ENCODE data around the gene DNPEP. TPM values are rescaled to one million over a fixed set of nuclear protein-coding genes. Genes with fewer than 3 reads are reported as not detected.

The DNPEP gene
- total RNA-seq, 1 experiment from 2014 or later, result 69.2 TPM

GRCh38 chr2:219428469-219428868, 40.8 kb upstream of the DNPEP start:
- DNase-seq (ENCODE audit: low spot score), result no peak
- no peak overlapping the region for H3K4me3 ChIP-seq (ENCODE audit: low read depth, low read length, poor library complexity, severe bottlenecking)
- H3K9me3 ChIP-seq (ENCODE audit: low read depth, low read length, poor library complexity, severe bottlenecking), result no peaks in the 10 kb centered on the region
- BruUV-seq (replicated peaks), result no TSS peak
- ChIA-PET POLR2A (ENCODE audit: low non-redundant PET) (no interaction called here), CTCF (no interaction called here)
- intact Hi-C loops (cut with micrococcal nuclease; ENCODE audit: unreplicated experiment), result no loop called here
- H3K4me1 ChIP-seq (ENCODE audit: insufficient read depth, low read length, poor library complexity, severe bottlenecking), result peaks cover 4% of the 10 kb centered on the region
- H3K27ac ChIP-seq (ENCODE audit: low read depth, low read length, poor library complexity, severe bottlenecking), result no peak overlapping the region
- H3K36me3 ChIP-seq (ENCODE audit: insufficient read depth, low read length, poor library complexity, severe bottlenecking), result no peaks in the 10 kb centered on the region
- H3K27me3 ChIP-seq (replicated peaks; ENCODE audit: insufficient read depth, low read depth, low read length, poor library complexity), result no peaks in the 10 kb centered on the region
- no peak for TF ChIP-seq CTCF (conservative IDR thresholded peaks at IDR 0.05; ENCODE audit: low read depth, low read length)
- no peak for TF ChIP-seq EZH2 (IDR thresholded peaks at IDR 0.05; ENCODE audit: borderline replicate concordance, low read depth, low read length, poor library complexity, severe bottlenecking)

GRCh38 chr2:219426534-219427136, 38.9 kb upstream of the DNPEP start:
- no peaks in the 10 kb centered on the region for H3K36me3 ChIP-seq (ENCODE audit: insufficient read depth, low read length, poor library complexity, severe bottlenecking)
- intact Hi-C loops (cut with micrococcal nuclease; ENCODE audit: unreplicated experiment), result no loop called here
- POLR2A ChIA-PET (ENCODE audit: low non-redundant PET), result no interaction called here
- no peak for TF ChIP-seq CTCF (conservative IDR thresholded peaks at IDR 0.05; ENCODE audit: low read depth, low read length)
- TF ChIP-seq EZH2 (IDR thresholded peaks at IDR 0.05; ENCODE audit: borderline replicate concordance, low read depth, low read length, poor library complexity, severe bottlenecking), result no peak
- no peaks in the 10 kb centered on the region for H3K9me3 ChIP-seq (ENCODE audit: low read depth, low read length, poor library complexity, severe bottlenecking)
- H3K4me1 ChIP-seq (ENCODE audit: insufficient read depth, low read length, poor library complexity, severe bottlenecking), result peaks cover 4% of the 10 kb centered on the region
- CTCF ChIA-PET, result no interaction called here
- no peak overlapping the region for H3K27ac ChIP-seq (ENCODE audit: low read depth, low read length, poor library complexity, severe bottlenecking)
- no peak overlapping the region for H3K4me3 ChIP-seq (ENCODE audit: low read depth, low read length, poor library complexity, severe bottlenecking)
- DNase-seq (ENCODE audit: low spot score), result no peak
- no peaks in the 10 kb centered on the region for H3K27me3 ChIP-seq (replicated peaks; ENCODE audit: insufficient read depth, low read depth, low read length, poor library complexity)
- no TSS peak for BruUV-seq (replicated peaks)

GRCh38 chr2:219426068-219426443, 38.3 kb upstream of the DNPEP start:
- no peak for TF ChIP-seq CTCF (conservative IDR thresholded peaks at IDR 0.05; ENCODE audit: low read depth, low read length)
- no peak for TF ChIP-seq EZH2 (IDR thresholded peaks at IDR 0.05; ENCODE audit: borderline replicate concordance, low read depth, low read length, poor library complexity, severe bottlenecking)
- H3K27ac ChIP-seq (ENCODE audit: low read depth, low read length, poor library complexity, severe bottlenecking), result no peak overlapping the region
- H3K9me3 ChIP-seq (ENCODE audit: low read depth, low read length, poor library complexity, severe bottlenecking), result no peaks in the 10 kb centered on the region
- H3K4me3 ChIP-seq (ENCODE audit: low read depth, low read length, poor library complexity, severe bottlenecking), result no peak overlapping the region
- POLR2A ChIA-PET (ENCODE audit: low non-redundant PET), result no interaction called here
- no peak for DNase-seq (ENCODE audit: low spot score)
- intact Hi-C loops (cut with micrococcal nuclease; ENCODE audit: unreplicated experiment), result no loop called here
- H3K36me3 ChIP-seq (ENCODE audit: insufficient read depth, low read length, poor library complexity, severe bottlenecking), result no peaks in the 10 kb centered on the region
- H3K27me3 ChIP-seq (replicated peaks; ENCODE audit: insufficient read depth, low read depth, low read length, poor library complexity), result no peaks in the 10 kb centered on the region
- CTCF ChIA-PET, result no interaction called here
- peaks cover 4% of the 10 kb centered on the region for H3K4me1 ChIP-seq (ENCODE audit: insufficient read depth, low read length, poor library complexity, severe bottlenecking)
- no TSS peak for BruUV-seq (replicated peaks)

Measured in A673 (cell line).